ENCODE data around the gene COL9A3. TPM values are rescaled to one million over a fixed set of nuclear protein-coding genes. Genes with fewer than 3 reads are reported as not detected.

COL9A3 gene
- total and polyA plus RNA-seq, 2 of the 8 experiments (the other 6 are each of a cell fraction or from before 2014, with no cell fraction given), result 21.7 to 80.1 TPM

DNA sequence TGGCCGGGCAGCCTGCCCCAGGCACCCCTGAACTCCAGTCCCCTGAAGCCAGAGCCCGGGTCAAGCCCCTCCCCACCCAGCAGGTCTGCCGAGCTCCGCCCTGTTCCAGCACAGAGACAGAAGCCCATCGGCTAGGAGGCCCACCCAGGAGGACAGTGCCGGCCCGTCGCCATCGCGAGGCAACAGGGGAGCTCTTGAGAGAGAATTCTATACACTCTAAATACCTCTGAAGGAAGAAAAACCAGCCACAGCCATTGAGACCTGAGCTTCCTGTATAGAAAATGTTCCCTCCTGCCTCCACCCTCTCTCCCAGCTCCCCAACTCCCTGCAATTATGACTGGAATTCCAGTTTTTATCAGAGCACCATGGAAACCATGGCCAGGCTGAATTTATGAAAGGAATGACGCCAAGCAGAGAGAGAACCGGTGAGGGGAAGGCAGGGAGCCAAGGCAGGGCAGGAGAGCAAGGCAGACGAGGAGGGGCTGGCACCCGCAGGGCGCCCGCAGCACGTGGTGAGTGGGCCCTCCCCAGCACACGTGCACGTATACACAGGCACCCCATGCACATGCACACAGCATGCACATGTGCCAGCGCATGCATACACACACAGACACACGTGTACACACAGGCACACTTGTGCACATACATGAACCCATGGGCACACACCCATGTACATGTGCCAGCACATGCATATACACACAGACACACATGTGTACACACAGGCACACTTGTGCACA lies 48.1 kb upstream of the COL9A3 start:
- H3K56ac ChIP-seq (replicated peaks; ENCODE audit: insufficient read length, low read depth, low read length), result no peak overlapping the region
- no peaks in the 10 kb centered on the region; a peak in 1 of 7 replicates for H3K27me3 ChIP-seq (replicated peaks in 1 of 4; ENCODE audit: control insufficient read depth in 3 of 4, extremely low read depth in 1 of 4, insufficient read depth in 3 of 4, low read length in 3 of 4)
- peak overlapping the region; percentile 90 for H3K4ac ChIP-seq (replicated peaks; ENCODE audit: insufficient read length, low read depth, low read length)
- H3K14ac ChIP-seq (ENCODE audit: insufficient read length), result no peak overlapping the region
- peaks cover 0 to 6% of the 10 kb centered on the region in 2 experiments for H4K20me1 ChIP-seq (replicated peaks in 1 of 2; ENCODE audit: control insufficient read depth in 1 of 2, insufficient read depth in 2 of 2, low read length in 2 of 2)
- FAIRE-seq (no peak), DNase-seq (ENCODE audit: low read depth in 1 of 2, low spot score in 2 of 2) (no peak)
- no peak overlapping the region for H3K4me3 ChIP-seq (ENCODE audit: extremely low read depth in 1 of 4, insufficient read depth in 2 of 4, low read depth in 3 of 4, low read length in 4 of 4)
- H2BK120ac ChIP-seq (replicated peaks; ENCODE audit: low read depth, low read length), result no peak overlapping the region
- POLR2A ChIA-PET (ENCODE audit: partially characterized antibody), result no interaction called here
- peak overlapping the region; percentile 35; the same call in 1 of the 2 replicates for H4K8ac ChIP-seq (ENCODE audit: extremely low read depth, insufficient read depth, low read length)
- no peak overlapping the region for H4K91ac ChIP-seq (replicated peaks; ENCODE audit: insufficient read length, low read length)
- no peak overlapping the region; a peak in 1 of 7 replicates for H3K9ac ChIP-seq (replicated peaks in 1 of 4; ENCODE audit: extremely low read depth in 1 of 4, low read depth in 3 of 4, low read length in 3 of 4)
- H3K4me2 ChIP-seq (ENCODE audit: insufficient read depth in 1 of 2, low read depth in 2 of 2, low read length in 2 of 2), result no peak overlapping the region
- no peak overlapping the region for H3K27ac ChIP-seq (ENCODE audit: low read depth, low read length)
- H3K79me2 ChIP-seq (ENCODE audit: control insufficient read depth in 1 of 2, insufficient read depth in 2 of 2, low read length in 2 of 2), result no peaks in the 10 kb centered on the region
- peak overlapping the region; percentile 93; the same call in 1 of the 2 replicates for H2BK12ac ChIP-seq (ENCODE audit: low read depth, low read length)
- H2BK15ac ChIP-seq (ENCODE audit: low read length), result peak overlapping the region; percentile 99; the same call in 1 of the 2 replicates
- H4K5ac ChIP-seq (ENCODE audit: insufficient read length, low read depth, low read length), result no peak overlapping the region
- peak overlapping the region; percentile 32; the same call in 1 of the 2 replicates for H3K18ac ChIP-seq (ENCODE audit: extremely low read depth, low read length)
- H2BK20ac ChIP-seq (ENCODE audit: low read length), result peak overlapping the region; percentile 75
- no peak overlapping the region for H2AFZ ChIP-seq (ENCODE audit: low read length)
- H3K79me1 ChIP-seq (ENCODE audit: low read depth, low read length), result peaks cover 4% of the 10 kb centered on the region; the same call in 1 of the 2 replicates
- 0 out of 2 replicates have a peak overlapping the region, but pooled peaks have one; percentile 73 for H2BK5ac ChIP-seq (ENCODE audit: low read depth, low read length)
- peak overlapping the region; percentile 56; the same call in 1 of the 2 replicates for H2AK5ac ChIP-seq (ENCODE audit: low read depth, low read length)
- peak overlapping the region; percentile 86 for H3K23ac ChIP-seq (ENCODE audit: insufficient read length)
- WGBS, 2 experiments (ENCODE audit: extremely low coverage in 1 of 2, insufficient coverage in 1 of 2, insufficient read length in 1 of 2, insufficient replicate concordance in 2 of 2, low coverage in 1 of 2, low lambda C conversion rate in 2 of 2, missing lambda C conversion rate in 1 of 2), result 87% methylated on average over 19 of the region's 21 CpGs; no CpG with 5 or more reads in 1 of the 2 experiments
- H3K4me1 ChIP-seq (replicated peaks in 1 of 4; ENCODE audit: control insufficient read depth in 3 of 4, insufficient read depth in 4 of 4, low read length in 3 of 4), result peaks cover 0 to 10% (median 0%) of the 10 kb centered on the region in 4 experiments; a peak in 3 of 7 replicates
- no peaks in the 10 kb centered on the region for H3K9me3 ChIP-seq (ENCODE audit: insufficient read depth in 2 of 2, low read depth in 1 of 2, low read length in 1 of 2)
- CTCF ChIA-PET (ENCODE audit: partially characterized antibody), result interaction anchor here (0.7 to 2.5 kb wide), 5 partner anchors 9 to 348 kb away, joined by 3 to 8 read pairs (median 3); no protein-coding TSS in a partner anchor
- H3K36me3 ChIP-seq (ENCODE audit: control insufficient read depth in 2 of 4, insufficient read depth in 4 of 4, low read length in 3 of 4), result no peaks in the 10 kb centered on the region
- H3K23me2 ChIP-seq (ENCODE audit: low read depth, low read length), result no peaks in the 10 kb centered on the region
- no peak for TF ChIP-seq YY1 (IDR thresholded peaks at IDR 0.05; ENCODE audit: low read depth, low read length)
- TF ChIP-seq, protein P1, sequence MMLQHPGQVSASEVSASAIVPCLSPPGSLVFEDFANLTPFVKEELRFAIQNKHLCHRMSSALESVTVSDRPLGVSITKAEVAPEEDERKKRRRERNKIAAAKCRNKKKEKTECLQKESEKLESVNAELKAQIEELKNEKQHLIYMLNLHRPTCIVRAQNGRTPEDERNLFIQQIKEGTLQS (IDR thresholded peaks at IDR 0.05; ENCODE audit: insufficient read depth, low read depth, low read length), result no peak
- no peak for TF ChIP-seq MAFK (IDR thresholded peaks at IDR 0.05; ENCODE audit: low read depth, low read length)
- no peak for TF ChIP-seq TBP (IDR thresholded peaks at IDR 0.05; ENCODE audit: low read depth, low read length)
- TF ChIP-seq, protein P2, sequence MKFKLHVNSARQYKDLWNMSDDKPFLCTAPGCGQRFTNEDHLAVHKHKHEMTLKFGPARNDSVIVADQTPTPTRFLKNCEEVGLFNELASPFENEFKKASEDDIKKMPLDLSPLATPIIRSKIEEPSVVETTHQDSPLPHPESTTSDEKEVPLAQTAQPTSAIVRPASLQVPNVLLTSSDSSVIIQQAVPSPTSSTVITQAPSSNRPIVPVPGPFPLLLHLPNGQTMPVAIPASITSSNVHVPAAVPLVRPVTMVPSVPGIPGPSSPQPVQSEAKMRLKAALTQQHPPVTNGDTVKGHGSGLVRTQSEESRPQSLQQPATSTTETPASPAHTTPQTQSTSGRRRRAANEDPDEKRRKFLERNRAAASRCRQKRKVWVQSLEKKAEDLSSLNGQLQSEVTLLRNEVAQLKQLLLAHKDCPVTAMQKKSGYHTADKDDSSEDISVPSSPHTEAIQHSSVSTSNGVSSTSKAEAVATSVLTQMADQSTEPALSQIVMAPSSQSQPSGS (IDR thresholded peaks at IDR 0.05; ENCODE audit: low read length), result no peak

All from H1 (cell line).